HG02798 (cell line): ENCODE measurements around the gene SLC10A7.

ENCODE experiments used
- ATAC-seq: cut with Tn5 transposase; IDR thresholded peaks from one replicate; pipeline ENCODE4 v1.9.1; 2021; ENCODE audit warnings: mild to moderate bottlenecking; ENCODE audit not compliant: unreplicated experiment, poor library complexity

The SLC10A7 gene

DNA sequence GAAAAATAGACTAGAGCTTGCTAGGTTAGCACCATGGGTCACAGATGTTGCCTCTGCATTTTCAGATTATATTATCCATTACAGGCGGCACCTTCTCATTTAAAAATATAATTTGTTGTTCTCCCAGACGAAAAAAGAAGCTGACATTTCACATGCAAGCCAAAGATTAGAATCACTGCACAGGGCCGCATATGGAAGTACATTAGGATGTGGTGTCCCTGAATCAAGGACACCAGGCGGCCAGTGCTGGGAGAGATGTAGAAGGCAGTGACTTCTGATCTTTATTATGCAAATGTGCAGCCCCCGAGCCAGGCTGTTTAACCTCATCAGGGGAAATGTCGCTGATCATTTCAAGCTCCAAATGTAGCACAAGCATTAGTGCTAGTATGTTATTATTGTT, 284.6 kb downstream of the SLC10A7 start:
- no peak for ATAC-seq

DNA sequence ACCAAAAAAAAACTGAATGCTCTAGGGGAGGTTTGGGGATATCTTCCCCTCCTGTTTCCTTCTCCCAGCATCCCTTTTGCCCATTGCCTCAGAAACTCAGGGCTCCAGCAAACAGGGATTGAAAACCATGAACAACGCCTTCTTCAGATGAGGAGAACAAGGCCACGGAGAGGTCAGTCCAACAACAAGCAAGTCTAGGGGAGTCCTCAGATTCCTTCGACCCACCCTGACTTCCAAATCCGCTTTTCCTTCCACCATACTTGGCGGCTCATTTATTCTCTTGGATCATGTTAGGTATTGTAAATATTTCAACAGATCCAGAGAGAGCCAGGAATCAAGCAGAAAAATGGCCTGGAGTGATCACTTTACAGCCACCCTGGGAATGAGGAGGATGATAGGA, 285.5 kb downstream of the SLC10A7 start:
- ATAC-seq: no peak

DNA sequence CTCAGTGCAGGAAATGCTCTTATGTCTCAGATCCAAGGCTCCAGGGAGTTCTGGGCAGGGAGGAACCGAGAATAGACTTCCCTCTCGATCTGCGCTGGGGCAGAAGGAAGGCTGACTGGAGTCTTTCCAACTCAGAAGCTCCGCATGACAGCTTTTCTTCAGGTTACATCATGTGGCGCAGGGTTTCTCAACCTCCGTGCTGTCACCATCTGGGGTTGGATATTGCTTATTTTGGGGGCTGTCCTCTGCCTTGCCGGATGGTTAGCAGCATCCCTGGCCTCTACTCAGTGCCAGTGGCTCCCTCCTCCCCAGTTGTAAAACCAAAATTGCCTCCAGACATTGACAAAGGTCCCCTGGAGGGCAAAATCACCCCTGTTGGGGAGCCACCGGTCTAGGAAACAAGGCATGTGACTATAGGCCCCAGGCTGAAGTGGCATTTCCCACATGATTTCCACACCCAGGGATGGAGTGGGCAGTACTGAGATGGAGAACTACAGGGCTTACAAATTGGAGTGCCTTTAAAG, 286.0 kb downstream of the SLC10A7 start:
- ATAC-seq: no peak

DNA sequence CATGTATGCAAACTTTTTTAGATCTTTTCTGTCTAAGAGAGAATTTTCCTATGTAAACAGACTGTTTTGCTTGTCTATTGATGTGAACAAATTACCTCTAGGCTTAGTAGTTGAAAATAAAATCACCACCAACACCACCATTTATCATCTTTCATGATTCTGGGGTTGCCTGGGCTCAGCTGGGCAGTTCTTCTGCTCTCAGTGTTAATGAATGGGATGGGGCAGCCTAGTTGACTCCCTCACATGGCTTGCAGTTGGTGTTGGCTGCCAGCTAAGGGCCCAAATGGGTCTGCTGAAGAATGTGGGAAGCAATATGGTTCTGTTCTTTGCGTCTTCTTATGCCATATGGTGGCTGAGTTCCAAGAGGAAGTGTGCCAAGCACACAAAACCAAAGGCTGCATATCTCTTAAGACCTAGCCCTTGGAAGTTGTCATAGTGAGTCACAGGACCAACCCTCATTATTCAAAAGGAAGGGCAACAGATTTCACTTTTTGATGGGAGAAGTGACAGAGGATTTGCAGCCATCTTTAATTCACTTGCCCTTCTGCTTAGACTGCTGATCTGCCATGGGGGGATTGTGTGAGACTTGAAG, 289.5 kb downstream of the SLC10A7 start:
- ATAC-seq: no peak

DNA sequence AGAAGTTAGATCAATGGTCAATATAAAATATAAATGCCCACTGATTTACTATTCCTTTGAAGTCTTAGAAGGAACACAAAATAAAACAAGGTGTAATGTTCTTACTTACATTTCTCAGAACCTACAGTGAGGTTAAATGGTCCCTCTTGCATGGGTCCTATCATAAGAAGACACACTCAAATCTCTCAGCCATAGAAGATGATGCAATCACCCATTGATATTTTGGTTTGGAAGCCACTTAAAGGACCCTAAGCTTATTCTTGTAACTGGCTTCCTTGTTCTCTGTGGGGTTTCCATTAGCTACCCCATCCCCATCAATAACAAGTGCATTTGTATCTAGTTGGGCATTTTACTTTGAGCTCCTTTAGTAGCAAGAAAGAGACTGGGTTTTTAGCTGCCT, 292.3 kb downstream of the SLC10A7 start:
- no peak for ATAC-seq

DNA sequence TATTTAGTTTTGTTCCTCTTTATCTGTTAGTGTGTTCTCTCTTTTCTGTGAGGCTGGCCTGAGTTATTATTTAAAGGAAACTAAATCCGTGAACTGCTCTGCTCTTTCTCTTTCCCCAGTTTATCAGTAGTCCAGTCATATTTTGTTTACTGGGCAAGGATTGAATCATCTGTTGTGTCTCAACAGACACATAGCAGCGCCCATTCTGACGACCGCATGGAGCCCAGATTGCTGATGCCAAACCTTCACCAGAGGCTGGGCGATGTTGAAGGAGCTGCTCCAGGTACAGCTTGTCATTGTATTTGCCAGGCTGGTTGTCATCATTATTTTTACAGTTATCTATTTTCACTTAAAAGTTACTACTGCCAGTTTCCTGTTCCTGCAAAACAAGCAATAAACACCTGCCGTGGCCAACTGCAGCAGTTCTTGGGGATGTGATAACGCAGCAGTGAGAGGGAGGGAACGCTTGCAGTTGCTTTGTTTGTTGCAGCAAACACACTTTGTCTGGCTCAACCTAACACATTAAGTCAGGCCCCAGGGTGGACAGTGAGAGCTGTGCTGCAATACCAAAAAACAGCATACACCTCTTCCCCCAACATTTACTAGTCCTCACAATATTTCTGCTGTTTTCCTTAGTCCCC, 297.3 kb downstream of the SLC10A7 start:
- no peak for ATAC-seq

DNA sequence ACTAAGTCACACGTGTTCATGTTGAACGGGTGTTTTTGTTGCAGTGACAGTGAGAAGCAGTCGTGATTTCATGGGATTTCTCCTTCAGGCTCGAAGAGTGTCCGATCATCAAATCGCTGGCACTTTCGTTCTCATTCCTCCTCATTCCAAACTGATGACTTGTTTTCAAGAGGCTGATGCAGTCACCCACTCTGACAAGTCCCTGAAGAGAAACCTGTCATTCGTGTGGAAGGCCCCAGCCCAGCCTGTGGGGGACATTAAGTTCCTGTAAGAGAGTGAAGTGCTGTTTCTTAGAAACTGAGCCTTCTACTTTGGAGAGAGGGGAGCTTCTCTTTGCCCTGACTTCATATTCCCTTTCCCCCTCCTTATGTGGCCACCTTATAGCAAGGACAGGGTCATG, 299.4 kb downstream of the SLC10A7 start:
- ATAC-seq: no peak

DNA sequence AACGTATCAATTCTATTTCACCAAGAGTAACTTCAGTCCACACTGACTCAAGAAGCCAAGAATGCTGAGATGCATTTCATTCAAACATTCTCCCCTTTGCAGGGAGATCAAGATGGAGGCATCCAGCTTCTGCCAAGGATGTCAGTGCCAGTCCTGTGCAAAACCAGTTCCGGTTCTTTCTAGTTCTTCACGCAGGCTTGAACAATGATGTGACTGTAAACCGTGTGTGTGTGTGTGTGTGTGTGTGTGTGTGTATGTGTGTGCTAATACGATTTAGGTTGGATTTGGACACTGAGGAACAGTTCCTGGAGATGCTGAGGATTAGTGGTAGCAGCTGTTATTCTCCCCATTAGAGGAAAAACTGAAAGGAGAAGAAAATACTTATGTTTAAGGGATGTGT, 307.5 kb downstream of the SLC10A7 start, which contains the start of gene REELD1:
REELD1 (plus strand) TSS at position 301 of the 400 bp plus-strand sequence. CDS start 2,415 bp downstream, outside the sequence.
- ATAC-seq: no peak

DNA sequence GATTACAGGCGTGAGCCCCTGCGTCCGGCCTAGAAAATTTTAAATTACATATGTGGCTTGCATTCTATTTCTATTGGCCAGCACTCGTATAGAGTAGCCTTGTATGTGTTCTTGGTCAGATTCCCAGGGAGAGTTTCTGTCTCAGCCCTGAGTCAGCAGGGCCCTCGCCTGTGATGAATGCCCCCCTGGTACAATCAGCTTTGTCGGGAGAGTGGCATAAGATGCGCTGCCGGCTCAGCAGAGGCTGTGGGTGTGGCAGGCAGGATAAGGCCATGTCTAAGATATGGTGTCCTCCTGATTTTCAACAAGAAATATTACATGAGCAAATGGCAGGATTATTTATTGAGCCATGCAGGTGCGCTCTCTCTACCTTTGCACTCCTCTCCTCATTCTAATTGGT, 309.0 kb downstream of the SLC10A7 start:
- ATAC-seq: no peak

DNA sequence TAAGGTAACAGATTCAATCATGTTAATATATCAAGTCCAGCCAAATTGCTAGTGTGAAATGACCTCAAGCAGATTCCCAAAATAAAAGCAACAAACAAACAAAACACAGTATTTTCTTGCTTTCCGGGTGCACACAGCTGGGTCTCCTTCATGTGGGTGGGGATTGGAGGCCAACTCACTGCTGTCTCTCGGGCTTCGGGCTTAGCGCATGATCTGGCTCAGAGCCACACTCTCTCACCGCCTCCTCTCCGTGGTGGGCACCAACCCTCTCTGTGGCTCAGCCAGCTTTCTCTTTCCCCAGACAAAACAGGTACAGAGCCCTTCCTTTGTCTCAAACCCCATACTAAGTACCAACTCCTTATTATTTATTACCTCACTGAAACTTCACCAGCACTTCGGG, 310.3 kb downstream of the SLC10A7 start:
- ATAC-seq: no peak

DNA sequence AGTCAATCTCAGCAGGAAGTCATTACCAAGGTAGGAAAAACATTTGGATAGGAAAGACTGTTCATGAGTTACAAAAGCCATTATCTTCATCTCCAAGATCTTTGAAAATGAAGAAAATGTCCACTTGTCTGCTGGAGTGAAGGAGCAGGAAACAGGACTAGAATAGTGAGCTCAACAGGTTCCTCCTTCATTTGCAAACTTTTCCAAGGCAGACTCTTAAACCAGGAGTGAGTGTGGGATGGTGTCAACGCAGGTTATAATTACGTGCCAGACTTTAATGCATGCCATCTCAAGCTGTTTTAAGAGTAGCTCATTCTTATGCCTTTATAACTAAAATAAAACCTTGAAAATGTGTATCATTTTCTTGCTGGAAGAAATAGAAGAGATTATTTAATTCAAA, 310.9 kb downstream of the SLC10A7 start:
- ATAC-seq: no peak

DNA sequence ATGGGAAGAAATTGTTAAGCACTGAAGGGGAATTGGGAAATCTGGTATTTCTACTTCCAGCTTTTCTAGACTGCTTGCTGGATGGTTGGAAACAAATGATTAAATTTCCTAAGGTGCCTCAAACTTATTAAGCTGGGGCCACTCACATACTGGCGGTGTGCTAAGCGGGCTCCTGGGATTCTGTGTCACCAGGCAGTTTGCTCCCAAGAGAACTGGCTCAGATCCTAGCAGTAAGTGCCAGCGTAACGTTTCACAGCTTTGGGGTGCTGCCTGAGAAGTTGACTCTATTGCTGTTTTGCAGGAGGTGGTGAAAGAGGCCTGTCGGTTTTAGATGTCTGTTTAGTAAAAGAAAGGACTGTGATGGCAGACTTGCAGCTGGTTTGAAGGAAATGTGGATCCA, 314.3 kb downstream of the SLC10A7 start:
- no peak for ATAC-seq
